Medulla oblongata (tissue), 1 donor: ENCODE results near the gene ATG7.
A peak's percentile ranks its signal among the peaks of the same experiment; 100 is the strongest.

Experiments
- DNase-seq: peaks from one replicate; pipeline ENCODE4 v3.0.0-alpha.2; 2015; ENCODE audit errors: extremely low spot score

Gene ATG7

GRCh38 chr3:11552289-11553264 lies 280.4 kb downstream of the ATG7 start:
- DNase-seq: no peak

GRCh38 chr3:11553436-11554235 lies 281.4 kb downstream of the ATG7 start:
- DNase-seq: no peak

GRCh38 chr3:11554236-11554610 lies 282.0 kb downstream of the ATG7 start:
- DNase-seq: no peak

GRCh38 chr3:11554666-11555065 lies 282.5 kb downstream of the ATG7 start:
- no peak for DNase-seq

- peak; percentile 49 for DNase-seq
These were observed 283.1 kb downstream of the ATG7 start for GRCh38 chr3:11555211-11555782.

GRCh38 chr3:11555881-11556633 lies 283.9 kb downstream of the ATG7 start:
- DNase-seq: no peak

GRCh38 chr3:11556851-11557644 lies 284.9 kb downstream of the ATG7 start:
- DNase-seq: no peak

- DNase-seq: peak; percentile 50
These were observed 285.8 kb downstream of the ATG7 start for GRCh38 chr3:11558002-11558401.

- no peak for DNase-seq
These were observed 286.3 kb downstream of the ATG7 start for GRCh38 chr3:11558411-11558903.

GRCh38 chr3:11558918-11559815 lies 287.0 kb downstream of the ATG7 start:
- DNase-seq: no peak

GRCh38 chr3:11559816-11560633 lies 287.8 kb downstream of the ATG7 start:
- DNase-seq: no peak

GRCh38 chr3:11560746-11561145 lies 288.5 kb downstream of the ATG7 start:
- DNase-seq: no peak

GRCh38 chr3:11562277-11562881 lies 290.2 kb downstream of the ATG7 start:
- DNase-seq: no peak

- no peak for DNase-seq
These were observed 291.1 kb downstream of the ATG7 start for GRCh38 chr3:11563159-11563864.

- DNase-seq: no peak
These were observed 291.6 kb downstream of the ATG7 start for GRCh38 chr3:11563865-11564185.

GRCh38 chr3:11564577-11565001 lies 292.4 kb downstream of the ATG7 start:
- DNase-seq: no peak

- DNase-seq: no peak
These were observed 292.9 kb downstream of the ATG7 start for GRCh38 chr3:11565072-11565471.

- no peak for DNase-seq
These were observed 293.3 kb downstream of the ATG7 start for GRCh38 chr3:11565492-11565891.
